ENCODE measurements around the gene STAG3. TPM values are rescaled to one million over a fixed set of nuclear protein-coding genes. Genes with fewer than 3 reads are reported as not detected.

STAG3 gene
- total RNA-seq, 2 donors from 2014 or later, result not detected

- Histone ChIP-seq H3K4me3 (no peak overlapping the region), H3K36me3 (no peaks in the 10 kb centered on the region), H3K27ac (no peak overlapping the region), H3K4me1 (no peaks in the 10 kb centered on the region), H3K9me3 (no peaks in the 10 kb centered on the region), H3K27me3 (no peaks in the 10 kb centered on the region)
- TF ChIP-seq CTCF (IDR thresholded peaks at IDR 0.05), result no peak
- DNase-seq (ENCODE audit: low spot score), result no peak
These were observed 26.7 kb downstream of the STAG3 start for GRCh38 chr7:100204454-100204853.

GRCh38 chr7:100208911-100209408 lies 31.2 kb downstream of the STAG3 start:
- DNase-seq (ENCODE audit: low spot score), result no peak
- Histone ChIP-seq H3K4me1 (no peaks in the 10 kb centered on the region), H3K27me3 (no peaks in the 10 kb centered on the region), H3K36me3 (no peaks in the 10 kb centered on the region), H3K9me3 (no peaks in the 10 kb centered on the region), H3K27ac (no peak overlapping the region), H3K4me3 (no peak overlapping the region)
- TF ChIP-seq CTCF (IDR thresholded peaks at IDR 0.05), result no peak

GRCh38 chr7:100209493-100209892 lies 31.8 kb downstream of the STAG3 start:
- no peaks in the 10 kb centered on the region for H3K4me1 ChIP-seq
- no peaks in the 10 kb centered on the region for H3K9me3 ChIP-seq
- no peak overlapping the region for H3K4me3 ChIP-seq
- H3K36me3 ChIP-seq, result no peaks in the 10 kb centered on the region
- H3K27me3 ChIP-seq, result no peaks in the 10 kb centered on the region
- DNase-seq (ENCODE audit: low spot score), result no peak
- H3K27ac ChIP-seq, result no peak overlapping the region
- no peak for TF ChIP-seq CTCF (IDR thresholded peaks at IDR 0.05)

- peaks cover 0 to 1% of the 10 kb centered on the region in 2 donors for H3K4me1 ChIP-seq
- no peak for DNase-seq (ENCODE audit: low spot score)
- no peak for TF ChIP-seq CTCF (IDR thresholded peaks at IDR 0.05)
- no peak overlapping the region for H3K4me3 ChIP-seq
- H3K27ac ChIP-seq, result no peak overlapping the region
- no peaks in the 10 kb centered on the region for H3K9me3 ChIP-seq
- no peaks in the 10 kb centered on the region for H3K27me3 ChIP-seq
- no peaks in the 10 kb centered on the region for H3K36me3 ChIP-seq
These were observed 33.1 kb downstream of the STAG3 start for GRCh38 chr7:100210805-100211204.

GRCh38 chr7:100211342-100211780 lies 33.6 kb downstream of the STAG3 start:
- Histone ChIP-seq H3K9me3 (no peaks in the 10 kb centered on the region), H3K36me3 (no peaks in the 10 kb centered on the region), H3K4me1 (peaks cover 0 to 5% of the 10 kb centered on the region in 2 donors), H3K27me3 (no peaks in the 10 kb centered on the region), H3K4me3 (no peak overlapping the region), H3K27ac (no peak overlapping the region)
- TF ChIP-seq CTCF (IDR thresholded peaks at IDR 0.05), result no peak
- DNase-seq (ENCODE audit: low spot score), result no peak

GRCh38 chr7:100212631-100213286 lies 35.0 kb downstream of the STAG3 start:
- no peak for TF ChIP-seq CTCF (IDR thresholded peaks at IDR 0.05)
- H3K27ac ChIP-seq, result no peak overlapping the region

More at GRCh38 chr7:100212631-100213286, 35.0 kb downstream of the STAG3 start:
- no peak overlapping the region for H3K4me3 ChIP-seq
- H3K27me3 ChIP-seq, result no peaks in the 10 kb centered on the region
- peaks cover 0 to 5% of the 10 kb centered on the region in 2 donors for H3K4me1 ChIP-seq
- H3K9me3 ChIP-seq, result no peaks in the 10 kb centered on the region
- DNase-seq (ENCODE audit: low spot score), result no peak
- H3K36me3 ChIP-seq, result no peaks in the 10 kb centered on the region
